ENCODE measurements around the gene RBM20.

RBM20 gene

GRCh38 chr10:110791541-110792073 is 147.5 kb downstream of the RBM20 start:
- no peak for DNase-seq

DNA sequence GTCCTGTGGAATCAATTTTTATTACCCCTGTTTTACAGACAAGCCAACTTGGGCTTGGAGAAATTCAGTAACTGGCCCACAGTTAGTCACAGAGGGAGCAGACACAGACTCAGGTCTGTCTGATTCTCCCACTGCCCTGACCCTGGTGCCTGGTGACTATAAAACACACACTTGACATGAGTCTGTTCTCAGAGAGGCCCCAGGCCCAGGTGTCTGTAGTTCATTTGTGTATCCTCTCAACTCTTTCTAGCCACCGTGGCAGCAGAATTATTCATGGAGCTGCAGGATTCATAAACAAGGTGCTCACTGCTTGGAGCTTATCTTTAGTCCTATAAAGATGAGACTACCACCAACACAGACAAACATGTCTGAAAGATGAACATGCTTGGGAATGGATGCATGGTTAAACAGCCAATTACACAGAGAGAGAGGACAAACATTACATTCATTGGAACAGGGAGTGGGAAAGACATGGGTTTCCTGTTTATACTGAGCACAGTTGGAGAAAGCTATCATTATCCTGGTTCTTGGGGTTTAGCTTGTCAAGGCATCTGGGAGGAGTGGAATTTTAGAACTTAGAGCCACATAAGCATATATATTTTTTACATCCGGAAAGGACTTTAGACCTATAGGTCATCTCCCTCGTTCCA is 148.5 kb downstream of the RBM20 start:
- no peak for DNase-seq

DNA sequence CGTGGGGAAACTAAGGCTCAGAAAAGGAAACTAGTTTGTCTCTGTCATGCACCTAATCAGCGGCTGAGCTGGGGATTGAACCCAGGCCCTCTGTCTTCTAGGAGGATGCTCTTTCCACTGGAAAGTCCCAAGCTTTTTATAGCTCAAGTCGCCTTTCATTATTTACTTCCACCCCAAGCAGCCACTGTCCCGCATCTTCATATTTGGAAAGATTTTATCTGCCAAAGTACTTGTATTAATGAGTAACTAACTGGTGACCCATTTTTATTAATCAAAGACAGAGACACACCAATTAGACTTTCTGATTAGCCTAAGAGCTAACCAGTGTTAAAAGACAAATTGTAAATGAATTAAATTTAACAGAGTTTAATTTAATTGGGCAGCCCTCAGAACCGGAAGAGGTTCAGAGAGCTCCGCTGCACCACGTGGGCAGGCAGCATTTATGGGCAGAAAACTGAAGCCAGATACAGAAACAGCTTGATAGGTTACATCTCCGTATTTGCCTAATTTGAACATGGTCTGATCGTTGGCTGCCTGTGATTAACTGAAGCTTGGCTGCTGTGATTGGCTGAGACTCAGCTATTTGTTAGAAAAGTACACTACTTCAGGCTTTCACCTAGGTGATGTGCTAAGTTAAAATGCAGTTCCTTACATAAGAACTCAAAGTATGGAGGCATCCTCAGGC is 149.1 kb downstream of the RBM20 start:
- no peak for DNase-seq

- DNase-seq, result no peak
Observed at GRCh38 chr10:110793886-110794285, 149.8 kb downstream of the RBM20 start.

DNA sequence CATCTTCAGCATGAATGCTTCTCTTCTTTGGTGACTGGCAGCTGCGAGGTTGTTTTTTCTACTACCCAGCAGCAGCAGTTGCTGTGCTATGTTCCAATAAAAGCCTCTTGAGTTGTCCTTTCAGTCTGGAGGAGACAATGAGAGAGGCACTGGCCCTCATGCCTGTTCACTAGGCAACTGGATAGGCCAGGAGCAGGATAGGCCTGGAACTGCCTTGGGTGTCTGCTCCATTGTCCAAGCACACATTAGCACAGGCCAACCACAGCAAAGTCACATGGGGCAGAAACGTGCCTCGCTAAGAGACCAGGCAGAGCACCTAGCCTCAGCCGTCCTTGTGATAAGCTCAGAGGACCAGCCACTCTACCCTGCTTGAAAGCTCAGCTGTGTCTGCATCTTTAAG is 150.7 kb downstream of the RBM20 start:
- no peak for DNase-seq

DNA sequence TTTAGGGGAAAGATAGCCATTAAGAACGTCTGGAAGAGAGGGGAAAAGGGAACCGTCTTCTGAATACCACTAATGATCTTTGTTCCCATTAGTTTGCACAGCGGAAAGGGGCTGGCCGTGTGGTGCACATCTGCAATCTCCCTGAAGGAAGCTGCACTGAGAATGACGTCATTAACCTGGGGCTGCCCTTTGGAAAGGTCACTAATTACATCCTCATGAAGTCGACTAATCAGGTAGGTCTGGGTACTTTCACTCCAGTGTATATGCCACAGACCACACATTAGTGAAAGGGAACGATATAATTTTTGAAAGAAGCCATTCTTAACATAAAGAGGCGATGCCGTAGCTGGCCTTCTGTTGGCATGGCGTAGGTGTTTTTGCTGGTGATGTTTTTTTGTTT is 153.3 kb downstream of the RBM20 start:
- DNase-seq, result no peak

DNA sequence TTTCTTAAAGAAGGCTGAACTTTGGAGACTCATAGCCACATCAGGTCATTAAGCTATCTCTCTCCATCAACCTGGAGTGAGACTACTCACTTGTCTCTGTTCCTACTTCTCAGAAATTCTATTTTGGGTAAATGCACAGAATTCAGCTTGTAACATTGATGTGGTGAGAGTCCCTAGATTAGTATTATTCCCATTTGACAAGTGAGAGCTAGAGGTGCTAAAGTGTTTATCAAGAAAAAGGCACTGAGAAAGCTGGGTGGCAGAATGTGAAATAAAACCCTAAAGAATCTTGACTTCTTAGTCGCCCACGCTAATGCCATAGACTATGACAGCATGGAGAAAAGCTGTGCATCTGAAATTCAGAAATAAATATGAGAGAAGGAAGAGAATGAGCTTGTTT is 154.2 kb downstream of the RBM20 start:
- no peak for DNase-seq

GRCh38 chr10:110802090-110802489 is 158.0 kb downstream of the RBM20 start:
- no peak for DNase-seq

GRCh38 chr10:110802551-110803238 is 158.6 kb downstream of the RBM20 start:
- DNase-seq, result peak; percentile 61

DNA sequence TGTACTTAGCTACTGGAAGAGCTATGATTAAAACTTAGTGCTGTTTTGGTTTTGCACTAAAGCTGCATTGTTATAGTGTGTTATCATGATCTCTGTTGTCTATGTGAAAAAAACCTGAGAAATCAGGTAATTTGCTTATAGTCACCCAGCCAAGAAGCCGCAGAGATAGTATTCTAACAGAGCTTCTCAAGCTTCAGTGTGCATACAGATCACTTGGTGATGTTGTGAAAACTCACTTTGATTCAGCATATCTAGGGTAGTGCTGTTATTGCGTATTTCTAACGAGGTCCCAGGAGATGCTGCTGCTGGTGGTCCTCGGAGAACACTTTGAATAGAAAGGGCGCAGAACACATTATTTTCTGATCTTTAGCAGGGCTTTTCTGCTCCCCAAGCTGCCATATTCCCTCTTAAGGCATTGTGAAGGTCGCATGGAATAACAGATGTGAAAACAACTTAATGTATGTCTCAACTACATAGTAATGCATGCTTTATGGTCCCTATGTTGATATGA is 159.2 kb downstream of the RBM20 start:
- no peak for DNase-seq

- peak; percentile 68 for DNase-seq
Observed at GRCh38 chr10:110803830-110804338, 159.7 kb downstream of the RBM20 start.

- no peak for DNase-seq
Observed at GRCh38 chr10:110804376-110804775, 160.2 kb downstream of the RBM20 start.

DNA sequence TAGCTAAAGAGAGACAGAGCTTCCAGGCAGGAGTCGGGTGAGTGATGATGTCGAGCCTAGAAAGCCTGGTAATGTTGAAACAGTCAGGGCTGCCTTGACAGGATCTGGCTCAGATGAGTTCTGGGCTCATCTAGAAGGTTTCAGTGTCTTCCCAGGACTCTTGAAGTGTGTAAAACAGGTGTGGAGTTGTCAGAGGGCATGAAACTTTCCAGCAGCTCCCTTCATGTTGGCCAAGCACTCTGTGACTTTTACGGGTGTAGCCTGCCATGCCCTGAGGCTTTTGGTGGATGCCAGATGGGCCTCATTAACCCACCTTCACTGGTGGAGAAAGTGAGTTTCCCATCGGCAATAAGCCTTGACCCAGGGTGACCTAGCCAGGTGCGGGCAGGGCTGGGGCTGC is 161.2 kb downstream of the RBM20 start:
- DNase-seq, result no peak

DNA sequence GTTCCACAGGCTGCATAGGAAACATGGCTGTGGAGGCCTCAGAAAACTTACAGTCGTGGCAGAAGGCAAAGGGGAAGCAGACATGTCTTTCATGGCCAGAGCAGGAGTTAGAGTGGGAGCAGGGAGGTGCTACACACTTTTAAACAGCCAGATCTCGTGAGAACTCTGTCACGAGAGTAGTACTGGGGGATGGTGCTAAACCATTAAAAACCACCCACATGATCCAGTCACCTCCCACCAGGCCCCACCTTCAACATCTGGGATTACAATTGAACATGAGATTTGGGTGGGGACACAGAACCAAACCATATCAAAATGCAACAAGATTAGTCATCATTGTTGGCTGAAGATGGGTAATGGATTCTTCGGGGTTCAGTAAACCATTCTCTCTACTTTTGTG is 162.2 kb downstream of the RBM20 start:
- DNase-seq, result no peak

DNA sequence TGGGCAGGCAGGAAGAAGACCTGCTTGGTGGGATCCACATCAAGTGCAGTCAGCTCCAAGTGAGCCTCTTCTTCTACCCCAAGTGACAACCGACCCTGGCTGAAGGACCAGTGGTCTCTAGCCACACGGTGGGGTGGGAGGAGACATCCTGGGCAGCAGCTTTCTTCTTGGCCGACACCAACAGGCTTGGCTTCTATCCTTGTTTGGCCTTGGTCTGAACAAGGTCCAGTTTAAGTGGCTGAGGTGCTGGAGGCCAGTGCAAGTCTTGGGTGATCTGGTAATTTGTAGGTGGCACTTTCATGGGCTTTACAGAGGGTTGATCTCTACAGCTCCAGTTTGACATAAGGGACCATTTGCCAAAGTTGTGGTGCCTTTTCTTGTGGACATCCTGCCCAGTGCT is 164.0 kb downstream of the RBM20 start:
- no peak for DNase-seq

DNA sequence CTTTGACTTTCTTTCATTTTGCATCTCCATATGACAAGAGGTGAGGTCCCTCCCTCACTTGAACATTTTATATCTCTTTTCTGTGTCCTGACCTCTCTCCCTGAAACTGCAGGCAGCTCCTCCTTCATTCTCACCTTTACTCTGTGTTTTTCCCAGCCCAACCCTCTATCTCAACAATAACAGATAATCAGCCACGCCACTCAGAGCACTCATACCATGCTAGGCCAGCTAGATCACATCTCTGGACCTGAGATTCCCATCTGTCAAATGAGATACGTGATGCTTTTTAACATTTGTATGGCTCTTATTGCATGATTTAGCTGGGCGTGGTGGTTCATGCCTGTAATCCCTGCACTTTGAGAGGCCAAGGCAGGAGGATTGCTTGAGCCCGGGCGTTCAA is 164.5 kb downstream of the RBM20 start:
- DNase-seq, result no peak

GRCh38 chr10:110810625-110811024 is 166.5 kb downstream of the RBM20 start:
- DNase-seq, result no peak

GRCh38 chr10:110811791-110812581 is 167.8 kb downstream of the RBM20 start:
- DNase-seq, result no peak

DNA sequence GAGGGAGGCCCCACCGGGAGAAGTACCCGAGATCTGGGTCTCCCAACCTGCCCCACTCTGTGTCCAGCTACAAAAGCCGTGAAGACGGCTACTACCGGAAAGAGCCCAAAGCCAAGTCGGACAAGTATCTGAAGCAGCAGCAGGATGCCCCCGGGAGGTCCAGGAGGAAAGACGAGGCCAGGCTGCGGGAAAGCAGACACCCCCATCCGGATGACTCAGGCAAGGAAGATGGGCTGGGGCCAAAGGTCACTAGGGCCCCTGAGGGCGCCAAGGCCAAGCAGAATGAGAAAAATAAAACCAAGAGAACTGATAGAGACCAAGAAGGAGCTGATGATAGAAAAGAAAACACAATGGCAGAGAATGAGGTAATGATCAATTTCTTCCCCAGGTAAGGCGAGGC is 168.4 kb downstream of the RBM20 start:
- no peak for DNase-seq

DNA sequence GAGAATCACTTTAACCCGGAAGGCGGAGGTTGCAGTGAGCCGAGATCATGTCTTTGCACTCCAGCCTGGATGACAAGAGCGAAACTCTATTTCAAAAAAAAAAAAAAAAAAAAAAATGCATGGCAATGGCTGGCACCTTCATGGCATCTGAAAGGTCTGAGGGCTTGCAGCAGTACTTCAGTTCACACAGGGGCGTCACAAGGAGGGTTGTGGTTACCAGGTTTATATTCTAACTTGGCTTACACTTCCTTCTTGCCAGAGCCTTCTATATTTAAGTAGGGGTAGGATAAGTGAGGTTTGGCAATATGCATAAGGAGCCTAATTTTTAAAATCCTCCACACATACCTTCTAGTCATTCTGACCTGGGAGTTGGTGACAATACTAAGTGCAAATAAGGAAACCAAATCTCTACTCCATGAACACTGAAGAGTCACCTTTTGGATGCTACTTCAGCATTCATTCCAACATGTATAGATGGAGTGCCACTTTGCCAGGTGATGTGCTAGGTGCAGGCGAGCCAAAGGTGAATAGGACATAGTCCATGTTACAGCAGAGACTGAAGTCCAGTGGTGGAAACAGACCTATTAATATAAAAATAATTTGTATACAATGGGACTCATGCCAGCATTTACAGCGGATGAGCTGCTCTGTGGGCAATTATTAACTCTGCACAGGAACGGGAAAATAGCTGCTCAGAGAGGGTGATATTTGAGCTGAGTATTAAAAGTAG is 169.8 kb downstream of the RBM20 start:
- no peak for DNase-seq

- DNase-seq, result no peak
Observed at GRCh38 chr10:110815354-110816004, 171.3 kb downstream of the RBM20 start.

Data from right forelimb (tissue), 1 donor.